HUES48 (cell line): Measurements from ENCODE around the gene LIMD2.
A peak's percentile ranks its signal among the peaks of the same experiment; 100 is the strongest.

Experiments used
- H3K27ac ChIP-seq: one replicate; pipeline ENCODE4 v1.7.0; 2013; ENCODE audit warnings: low read depth, low read length, inconsistent platforms
- H3K27me3 ChIP-seq: 2 replicates; pipeline ENCODE4 v1.6.1; 2013; ENCODE audit warnings: mild to moderate bottlenecking, low read length; ENCODE audit not compliant: control insufficient read depth, insufficient read depth
- H3K36me3 ChIP-seq: 2 replicates; pipeline ENCODE4 v1.6.1; 2013; ENCODE audit warnings: low read length; ENCODE audit not compliant: control insufficient read depth, insufficient read depth
- H3K4me1 ChIP-seq: 2 replicates; pipeline ENCODE4 v1.6.1; 2013; ENCODE audit warnings: mild to moderate bottlenecking, low read length; ENCODE audit not compliant: control insufficient read depth, insufficient read depth
- H3K4me3 ChIP-seq: 2 replicates; pipeline ENCODE4 v1.5.1; 2013; ENCODE audit warnings: mild to moderate bottlenecking, low read depth, low read length
- H3K9ac ChIP-seq: 2 replicates; pipeline ENCODE4 v1.6.1; 2013; ENCODE audit warnings: mild to moderate bottlenecking, low read depth, low read length, moderate library complexity
- H3K9me3 ChIP-seq: 2 replicates; pipeline ENCODE4 v1.6.1; 2013; ENCODE audit warnings: low read length; ENCODE audit not compliant: control insufficient read depth, insufficient read depth

LIMD2 gene

GRCh38 chr17:63709110-63709509 lies 9.2 kb upstream of the LIMD2 start:
- H3K36me3 ChIP-seq = peaks cover 52% of the 10 kb centered on the region
- no peak overlapping the region for H3K9ac ChIP-seq
- H3K4me1 ChIP-seq = no peaks in the 10 kb centered on the region
- no peaks in the 10 kb centered on the region for H3K27me3 ChIP-seq
- no peak overlapping the region for H3K4me3 ChIP-seq
- H3K9me3 ChIP-seq = no peaks in the 10 kb centered on the region
- no peak overlapping the region for H3K27ac ChIP-seq

- no peaks in the 10 kb centered on the region for H3K27me3 ChIP-seq
- no peaks in the 10 kb centered on the region for H3K4me1 ChIP-seq
- peaks cover 56% of the 10 kb centered on the region for H3K36me3 ChIP-seq
- H3K9me3 ChIP-seq = no peaks in the 10 kb centered on the region
- no peak overlapping the region for H3K4me3 ChIP-seq
- H3K27ac ChIP-seq = no peak overlapping the region
- H3K9ac ChIP-seq = no peak overlapping the region
Observed at GRCh38 chr17:63707151-63707550, 7.2 kb upstream of the LIMD2 start.

GRCh38 chr17:63706336-63707082 lies 6.6 kb upstream of the LIMD2 start:
- Histone ChIP-seq H3K36me3 (peaks cover 50% of the 10 kb centered on the region), H3K27me3 (no peaks in the 10 kb centered on the region), H3K27ac (no peak overlapping the region)

GRCh38 chr17:63705657-63706056 lies 5.7 kb upstream of the LIMD2 start:
- Histone ChIP-seq H3K9ac (no peak overlapping the region), H3K27ac (no peak overlapping the region), H3K4me1 (peaks cover 3% of the 10 kb centered on the region; the same call in 1 of the 2 replicates), H3K27me3 (no peaks in the 10 kb centered on the region), H3K4me3 (no peak overlapping the region), H3K9me3 (no peaks in the 10 kb centered on the region), H3K36me3 (peaks cover 46% of the 10 kb centered on the region)

More at GRCh38 chr17:63706336-63707082, 6.6 kb upstream of the LIMD2 start:
- Histone ChIP-seq H3K4me3 (no peak overlapping the region), H3K4me1 (peaks cover under 1% of the 10 kb centered on the region; the same call in 1 of the 2 replicates), H3K9ac (no peak overlapping the region), H3K9me3 (no peaks in the 10 kb centered on the region)

- Histone ChIP-seq H3K4me1 (peaks cover 3% of the 10 kb centered on the region; the same call in 1 of the 2 replicates), H3K9ac (no peak overlapping the region), H3K4me3 (no peak overlapping the region), H3K9me3 (no peaks in the 10 kb centered on the region), H3K27me3 (no peaks in the 10 kb centered on the region), H3K36me3 (peaks cover 42% of the 10 kb centered on the region), H3K27ac (no peak overlapping the region)
Observed at GRCh38 chr17:63704836-63705235, 4.9 kb upstream of the LIMD2 start.

- peaks cover 3% of the 10 kb centered on the region; the same call in 1 of the 2 replicates for H3K4me1 ChIP-seq
- no peak overlapping the region for H3K4me3 ChIP-seq
- H3K9ac ChIP-seq = no peak overlapping the region
- peaks cover 35% of the 10 kb centered on the region for H3K36me3 ChIP-seq
- no peak overlapping the region for H3K27ac ChIP-seq
- no peaks in the 10 kb centered on the region for H3K27me3 ChIP-seq
- no peaks in the 10 kb centered on the region for H3K9me3 ChIP-seq
Observed at GRCh38 chr17:63704259-63704576, 4.3 kb upstream of the LIMD2 start.

GRCh38 chr17:63703556-63704258 lies 3.8 kb upstream of the LIMD2 start:
- Histone ChIP-seq H3K27ac (no peak overlapping the region), H3K36me3 (peaks cover 30% of the 10 kb centered on the region), H3K4me3 (no peak overlapping the region)

GRCh38 chr17:63703029-63703428 lies 3.1 kb upstream of the LIMD2 start:
- Histone ChIP-seq H3K27me3 (no peaks in the 10 kb centered on the region), H3K4me3 (no peak overlapping the region), H3K36me3 (peaks cover 28% of the 10 kb centered on the region), H3K4me1 (peaks cover 8% of the 10 kb centered on the region; the same call in 1 of the 2 replicates), H3K27ac (no peak overlapping the region), H3K9ac (no peak overlapping the region), H3K9me3 (no peaks in the 10 kb centered on the region)

More at GRCh38 chr17:63703556-63704258, 3.8 kb upstream of the LIMD2 start:
- no peak overlapping the region for H3K9ac ChIP-seq
- no peaks in the 10 kb centered on the region for H3K9me3 ChIP-seq
- H3K4me1 ChIP-seq = peaks cover 3% of the 10 kb centered on the region; the same call in 1 of the 2 replicates
- H3K27me3 ChIP-seq = no peaks in the 10 kb centered on the region

GRCh38 chr17:63702721-63703015 lies 2.7 kb upstream of the LIMD2 start:
- peaks cover 30% of the 10 kb centered on the region for H3K36me3 ChIP-seq
- no peak overlapping the region for H3K27ac ChIP-seq
- no peaks in the 10 kb centered on the region for H3K27me3 ChIP-seq
- no peak overlapping the region for H3K9ac ChIP-seq
- no peaks in the 10 kb centered on the region for H3K9me3 ChIP-seq
- no peak overlapping the region for H3K4me3 ChIP-seq
- H3K4me1 ChIP-seq = peaks cover 10% of the 10 kb centered on the region; the same call in 1 of the 2 replicates

- Histone ChIP-seq H3K9ac (no peak overlapping the region), H3K27me3 (no peaks in the 10 kb centered on the region), H3K27ac (no peak overlapping the region), H3K4me3 (peak overlapping the region; percentile 69), H3K9me3 (no peaks in the 10 kb centered on the region), H3K4me1 (peaks cover 16% of the 10 kb centered on the region; the same call in 1 of the 2 replicates), H3K36me3 (peaks cover 35% of the 10 kb centered on the region)
Observed at GRCh38 chr17:63701868-63702720, 2.2 kb upstream of the LIMD2 start.
